Ecto neural progenitor cell (in vitro differentiated cells): ENCODE data around the gene SORCS2.
A peak's percentile ranks its signal among the peaks of the same experiment; 100 is the strongest.

Experiments
- DNase-seq: peaks from one replicate; pipeline ENCODE4 v3.0.0-alpha.2; 2018; ENCODE audit warnings: low spot score

SORCS2 gene

GRCh38 chr4:7377223-7377865 lies 185.0 kb downstream of the SORCS2 start:
- no peak for DNase-seq

- no peak for DNase-seq
These were observed 186.8 kb downstream of the SORCS2 start for GRCh38 chr4:7379186-7379585.

- no peak for DNase-seq
These were observed 187.4 kb downstream of the SORCS2 start for GRCh38 chr4:7379719-7380118.

GRCh38 chr4:7381221-7381889 lies 189.0 kb downstream of the SORCS2 start:
- no peak for DNase-seq

- no peak for DNase-seq
These were observed 189.7 kb downstream of the SORCS2 start for GRCh38 chr4:7381890-7382633.

GRCh38 chr4:7382634-7383014 lies 190.3 kb downstream of the SORCS2 start:
- DNase-seq, result no peak

- peak; percentile 39 for DNase-seq
These were observed 190.9 kb downstream of the SORCS2 start for GRCh38 chr4:7383266-7383665.

GRCh38 chr4:7384003-7384928 lies 191.9 kb downstream of the SORCS2 start:
- DNase-seq, result peak; percentile 41

- DNase-seq, result peak; percentile 37
These were observed 192.9 kb downstream of the SORCS2 start for GRCh38 chr4:7384929-7385890.

- DNase-seq, result peak; percentile 36
These were observed 195.6 kb downstream of the SORCS2 start for GRCh38 chr4:7387925-7388324.

GRCh38 chr4:7388627-7389026 lies 196.3 kb downstream of the SORCS2 start:
- peak; percentile 34 for DNase-seq

- DNase-seq, result peak; percentile 36
These were observed 196.9 kb downstream of the SORCS2 start for GRCh38 chr4:7389101-7389701.

GRCh38 chr4:7389719-7390118 lies 197.4 kb downstream of the SORCS2 start:
- peak; percentile 44 for DNase-seq

GRCh38 chr4:7390336-7390735 lies 198.0 kb downstream of the SORCS2 start:
- DNase-seq, result no peak

GRCh38 chr4:7390906-7391636 lies 198.7 kb downstream of the SORCS2 start:
- DNase-seq, result peak; percentile 41

- DNase-seq, result peak; percentile 42
These were observed 199.5 kb downstream of the SORCS2 start for GRCh38 chr4:7391637-7392437.

GRCh38 chr4:7392438-7393421 lies 200.4 kb downstream of the SORCS2 start:
- DNase-seq, result peak; percentile 61
